Stimulated activated CD4-positive, alpha-beta T cell treated with anti-CD3 and anti-CD28 coated beads, Interleukin-15, amount 100 ng/mL, for 48 hours (primary cell): Measurements from ENCODE around the gene ERF.

Experiments
- DNase-seq, 2 donors: peaks; one replicate each; pipeline ENCODE4 v3.0.0-alpha.2; 2020; ENCODE audit warnings: low read depth in 2 of 2

The ERF gene

GRCh38 chr19:42254850-42255765 is at the start of gene ERF:
ERF (minus strand) TSS chr19:42255128; CDS start chr19:42254999, 129 bp downstream.
- DNase-seq = peak; percentile 87 to 90

GRCh38 chr19:42303876-42304275 is 48.9 kb upstream of the ERF start:
- DNase-seq = no peak

GRCh38 chr19:42303101-42303464 is 48.2 kb upstream of the ERF start:
- DNase-seq = no peak

GRCh38 chr19:42301646-42302203 is 46.8 kb upstream of the ERF start, which contains the start of gene PRR19:
PRR19 (plus strand) TSS chr19:42302132; CDS start chr19:42309585, 7,453 bp downstream.
- DNase-seq = no peak

- DNase-seq = no peak
Measured at GRCh38 chr19:42297039-42297438, 42.1 kb upstream of the ERF start.

GRCh38 chr19:42295831-42296525 is 41.0 kb upstream of the ERF start:
- DNase-seq = peak; percentile 67 to 86

- no peak for DNase-seq
Measured at GRCh38 chr19:42295342-42295741, 40.4 kb upstream of the ERF start.

- no peak for DNase-seq
Measured at GRCh38 chr19:42294471-42295137, 39.7 kb upstream of the ERF start.

- no peak for DNase-seq
Measured at GRCh38 chr19:42293948-42294347, 39.0 kb upstream of the ERF start.

GRCh38 chr19:42293540-42293939 is 38.6 kb upstream of the ERF start:
- DNase-seq = no peak

GRCh38 chr19:42292963-42293362 is 38.0 kb upstream of the ERF start:
- DNase-seq = no peak

GRCh38 chr19:42292042-42292960 is 37.4 kb upstream of the ERF start:
- DNase-seq = no peak

GRCh38 chr19:42291435-42291810 is 36.5 kb upstream of the ERF start:
- DNase-seq = no peak

GRCh38 chr19:42290523-42291434 is 35.9 kb upstream of the ERF start:
- no peak for DNase-seq

- no peak for DNase-seq
Measured at GRCh38 chr19:42290136-42290522, 35.2 kb upstream of the ERF start.

- DNase-seq = no peak
Measured at GRCh38 chr19:42289556-42290041, 34.7 kb upstream of the ERF start.

- no peak for DNase-seq
Measured at GRCh38 chr19:42288881-42289555, 34.1 kb upstream of the ERF start.

- no peak for DNase-seq
Measured at GRCh38 chr19:42288387-42288786, 33.5 kb upstream of the ERF start.

GRCh38 chr19:42287827-42288107 is 32.8 kb upstream of the ERF start:
- no peak for DNase-seq
